Fibroblast of pulmonary artery (primary cell): ENCODE data around the gene PAX5.

Experiments used
- DNase-seq: peaks from one replicate; pipeline ENCODE4 v3.0.0-alpha.2; 2010; ENCODE audit warnings: low read depth
- H3K4me3 ChIP-seq: replicated peaks from 2 replicates; pipeline ENCODE4 v1.5.1; 2011; ENCODE audit warnings: low read depth, mild to moderate bottlenecking, control low read depth, low read length, moderate library complexity
- TF ChIP-seq, protein P1 (sequence below): IDR thresholded peaks from 2 replicates; pipeline ENCODE4 v1.5.1; 2011; ENCODE audit warnings: mild to moderate bottlenecking, control low read depth, low read length, inconsistent platforms; ENCODE audit errors: missing control alignments

The PAX5 gene

DNA sequence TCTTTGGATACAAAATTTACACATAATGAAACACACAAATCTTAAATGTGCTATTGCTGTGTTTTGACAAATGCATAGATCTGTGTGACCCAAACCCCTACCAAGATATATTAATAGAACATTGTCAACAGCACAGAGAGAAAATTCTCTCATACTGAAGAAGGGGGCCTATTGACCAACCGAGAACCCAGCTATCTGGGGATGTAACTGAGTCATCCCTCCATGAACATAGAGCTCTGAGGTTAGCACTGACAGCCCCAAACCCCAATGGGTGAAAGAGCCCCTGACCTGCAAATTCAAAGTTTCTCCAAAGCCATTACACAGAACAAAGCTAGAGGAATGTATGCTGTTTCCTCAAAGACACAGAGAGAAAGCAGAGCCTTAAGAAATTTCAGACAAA is 180.8 kb downstream of the PAX5 start:
- TF ChIP-seq, protein P1, sequence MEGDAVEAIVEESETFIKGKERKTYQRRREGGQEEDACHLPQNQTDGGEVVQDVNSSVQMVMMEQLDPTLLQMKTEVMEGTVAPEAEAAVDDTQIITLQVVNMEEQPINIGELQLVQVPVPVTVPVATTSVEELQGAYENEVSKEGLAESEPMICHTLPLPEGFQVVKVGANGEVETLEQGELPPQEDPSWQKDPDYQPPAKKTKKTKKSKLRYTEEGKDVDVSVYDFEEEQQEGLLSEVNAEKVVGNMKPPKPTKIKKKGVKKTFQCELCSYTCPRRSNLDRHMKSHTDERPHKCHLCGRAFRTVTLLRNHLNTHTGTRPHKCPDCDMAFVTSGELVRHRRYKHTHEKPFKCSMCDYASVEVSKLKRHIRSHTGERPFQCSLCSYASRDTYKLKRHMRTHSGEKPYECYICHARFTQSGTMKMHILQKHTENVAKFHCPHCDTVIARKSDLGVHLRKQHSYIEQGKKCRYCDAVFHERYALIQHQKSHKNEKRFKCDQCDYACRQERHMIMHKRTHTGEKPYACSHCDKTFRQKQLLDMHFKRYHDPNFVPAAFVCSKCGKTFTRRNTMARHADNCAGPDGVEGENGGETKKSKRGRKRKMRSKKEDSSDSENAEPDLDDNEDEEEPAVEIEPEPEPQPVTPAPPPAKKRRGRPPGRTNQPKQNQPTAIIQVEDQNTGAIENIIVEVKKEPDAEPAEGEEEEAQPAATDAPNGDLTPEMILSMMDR: no peak
- H3K4me3 ChIP-seq: no peak overlapping the region
- no peak for DNase-seq

DNA sequence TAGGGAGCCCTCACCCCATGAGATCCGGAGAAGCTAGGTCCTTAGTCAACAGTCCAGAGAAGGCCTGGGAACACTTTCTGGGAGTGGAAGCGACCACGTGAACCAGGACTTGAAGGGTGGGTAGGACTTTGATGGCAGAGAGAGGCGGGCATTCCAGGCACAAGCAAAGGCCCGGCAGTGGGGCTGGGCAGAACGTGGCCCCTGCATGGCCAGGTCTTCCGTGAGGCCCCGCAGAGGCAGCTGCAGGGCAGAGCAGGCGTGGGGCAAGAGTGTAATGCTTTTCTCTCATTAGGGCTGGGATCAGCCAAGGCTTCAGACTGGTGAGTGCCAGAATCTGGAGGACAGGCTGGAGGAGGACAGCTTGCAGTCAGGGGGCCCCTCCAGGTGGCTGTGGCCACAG is 184.1 kb downstream of the PAX5 start:
- TF ChIP-seq, protein P1: no peak
- H3K4me3 ChIP-seq: no peak overlapping the region
- DNase-seq: no peak

DNA sequence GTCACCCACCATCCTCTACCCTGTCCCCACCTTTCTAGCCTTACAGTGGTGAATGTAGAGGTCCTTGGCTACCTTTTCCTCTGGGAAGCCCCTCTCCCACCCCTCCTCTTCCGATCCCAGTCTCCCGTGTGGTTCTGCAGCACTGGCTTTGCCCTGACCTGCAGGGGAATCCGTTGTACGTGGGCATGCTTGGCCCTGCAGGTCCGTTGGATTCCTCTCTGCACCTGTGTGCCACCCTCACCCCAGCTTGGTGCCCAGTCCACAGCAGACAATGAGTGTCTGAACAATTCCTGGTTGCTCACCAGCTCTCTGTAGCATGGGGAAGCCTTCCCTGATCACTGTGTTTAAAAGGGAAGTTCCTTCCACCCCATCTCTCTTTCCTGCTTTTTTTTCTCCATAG is 185.1 kb downstream of the PAX5 start:
- TF ChIP-seq, protein P1: no peak
- DNase-seq: no peak
- H3K4me3 ChIP-seq: no peak overlapping the region

DNA sequence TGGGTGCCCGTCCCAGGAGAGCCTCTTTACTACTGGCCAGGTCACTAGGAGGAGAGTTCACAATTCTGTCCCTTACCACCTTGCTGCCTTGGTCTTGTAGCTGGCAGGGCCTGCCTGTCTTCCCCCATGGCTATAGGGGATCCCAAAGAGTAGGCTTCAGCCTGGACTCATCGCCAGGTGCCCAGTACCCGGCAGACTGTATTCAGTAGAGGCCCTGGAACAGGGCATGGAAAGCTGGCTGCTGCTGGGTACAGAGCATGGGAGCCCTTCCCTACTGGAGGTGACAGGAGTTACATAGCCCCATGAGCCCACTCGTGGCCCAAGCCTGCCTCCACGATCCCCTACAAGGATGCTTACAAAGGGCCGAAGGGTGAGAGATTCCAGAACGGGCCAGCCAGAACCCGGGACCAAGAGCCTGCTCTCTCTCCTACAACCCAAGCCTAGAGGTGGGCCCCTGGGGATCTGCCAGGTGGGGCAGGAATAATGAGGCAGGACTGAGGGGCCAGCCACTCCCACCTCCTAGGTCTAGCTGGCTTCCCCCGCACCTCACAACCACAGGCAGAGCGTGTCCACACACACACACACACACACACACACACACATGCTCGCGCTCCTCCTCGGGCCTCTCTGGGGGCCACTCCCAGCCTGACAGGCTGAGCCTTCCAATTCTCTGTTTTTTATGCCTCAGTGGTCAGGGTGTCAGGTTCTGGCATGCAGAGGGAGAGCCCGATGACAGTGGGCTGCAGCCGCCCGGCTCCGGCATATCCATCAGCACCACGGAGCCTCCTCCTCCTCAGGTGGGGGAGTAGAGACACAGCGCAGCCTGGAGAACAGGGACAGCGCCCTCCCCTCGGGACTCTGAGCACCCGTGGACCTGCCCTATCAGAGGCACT is 186.0 kb downstream of the PAX5 start:
- TF ChIP-seq, protein P1: no peak
- DNase-seq: no peak
- H3K4me3 ChIP-seq: no peak overlapping the region

DNA sequence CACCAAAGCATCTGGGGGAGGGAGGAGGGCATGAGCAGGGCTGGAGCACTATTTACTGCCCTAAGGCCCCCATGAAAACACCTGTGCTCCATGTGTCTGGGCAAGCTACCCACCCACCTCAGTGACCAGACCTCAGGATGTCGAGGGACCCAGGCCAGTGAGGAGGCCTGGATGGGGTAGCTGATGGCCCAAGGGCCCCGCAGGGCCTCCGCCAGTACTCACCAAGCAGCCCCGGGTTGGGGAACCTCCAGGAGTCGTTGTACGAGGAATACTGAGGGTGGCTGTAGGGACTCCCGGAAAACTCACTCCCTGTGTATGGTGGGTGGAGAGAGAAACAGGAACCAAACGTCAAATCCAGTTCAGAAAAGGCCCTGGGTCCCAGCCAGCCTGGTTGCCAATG is 187.4 kb downstream of the PAX5 start:
- TF ChIP-seq, protein P1: no peak
- no peak overlapping the region for H3K4me3 ChIP-seq
- DNase-seq: no peak

DNA sequence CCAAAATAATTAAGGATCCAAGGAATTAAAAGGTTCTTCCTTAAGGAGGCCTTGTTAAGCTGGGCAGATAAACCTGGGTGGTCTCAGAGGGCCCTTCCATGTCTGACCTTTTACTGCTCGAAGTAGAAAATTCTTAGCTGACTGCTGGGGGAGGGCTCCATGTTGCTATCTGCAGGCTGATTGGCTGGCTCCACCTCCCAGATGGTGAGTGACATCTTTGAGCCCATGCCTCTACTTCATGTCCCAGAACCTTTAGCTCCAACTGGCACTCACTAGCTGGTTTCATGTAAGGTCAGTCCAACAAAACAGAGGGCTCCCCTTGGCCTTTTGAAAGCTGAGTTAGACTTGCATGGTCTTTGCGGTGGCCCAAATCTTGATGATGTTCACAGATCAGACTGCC is 188.2 kb downstream of the PAX5 start:
- TF ChIP-seq, protein P1: no peak
- no peak for DNase-seq
- no peak overlapping the region for H3K4me3 ChIP-seq

DNA sequence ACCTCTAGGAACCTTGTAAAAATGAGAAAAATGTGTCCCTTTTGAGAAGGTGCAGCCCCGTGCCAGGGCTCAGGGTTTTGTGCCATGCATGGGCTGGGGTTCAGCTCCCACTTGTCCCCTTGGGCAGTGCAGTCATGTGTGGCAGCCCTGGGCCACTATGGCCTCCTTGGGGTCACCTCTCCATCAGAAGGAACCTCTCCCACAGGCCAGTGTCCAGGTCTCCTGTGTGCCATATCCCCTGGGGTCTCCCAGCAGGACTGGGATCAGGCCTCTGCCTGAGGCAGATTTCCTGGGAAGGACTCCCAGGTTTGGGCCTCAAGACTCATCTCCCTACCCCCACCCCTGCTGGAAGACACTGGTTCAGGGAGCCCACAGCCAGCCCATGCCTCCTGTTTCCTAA is 189.1 kb downstream of the PAX5 start:
- TF ChIP-seq, protein P1: no peak
- no peak for DNase-seq
- H3K4me3 ChIP-seq: no peak overlapping the region
